IPS-20b (cell line): ENCODE data around the gene HECTD4.
"Not testable (repeated sequence)": the region's sequence is repeated elsewhere in the genome, so short reads cannot be mapped to it uniquely, and the experiment has no call there.

ENCODE experiments used
- H3K27ac ChIP-seq: one replicate; pipeline ENCODE4 v1.5.1; 2013; ENCODE audit warnings: low read length
- H3K27me3 ChIP-seq: 2 replicates; pipeline ENCODE4 v1.6.1; 2013; ENCODE audit warnings: mild to moderate bottlenecking, low read length, inconsistent platforms; ENCODE audit not compliant: insufficient read depth
- H3K36me3 ChIP-seq: 2 replicates; pipeline ENCODE4 v1.6.1; 2013; ENCODE audit warnings: low read depth, mild to moderate bottlenecking, inconsistent platforms, low read length, moderate library complexity; ENCODE audit not compliant: insufficient read depth
- H3K4me1 ChIP-seq: 2 replicates; pipeline ENCODE4 v1.6.1; 2013; ENCODE audit warnings: mild to moderate bottlenecking, control low read depth, inconsistent platforms, low read length, moderate library complexity; ENCODE audit not compliant: insufficient read depth
- H3K4me3 ChIP-seq: 2 replicates; pipeline ENCODE4 v1.5.1; 2013; ENCODE audit warnings: mild to moderate bottlenecking, low read length, inconsistent platforms
- H3K9ac ChIP-seq: 2 replicates; pipeline ENCODE4 v1.6.1; 2013; ENCODE audit warnings: low read depth, mild to moderate bottlenecking, inconsistent platforms, low read length, moderate library complexity
- H3K9me3 ChIP-seq: 2 replicates; pipeline ENCODE4 v1.6.1; 2013; ENCODE audit warnings: mild to moderate bottlenecking, low read depth, low read length, inconsistent platforms; ENCODE audit not compliant: insufficient read depth

The HECTD4 gene

DNA sequence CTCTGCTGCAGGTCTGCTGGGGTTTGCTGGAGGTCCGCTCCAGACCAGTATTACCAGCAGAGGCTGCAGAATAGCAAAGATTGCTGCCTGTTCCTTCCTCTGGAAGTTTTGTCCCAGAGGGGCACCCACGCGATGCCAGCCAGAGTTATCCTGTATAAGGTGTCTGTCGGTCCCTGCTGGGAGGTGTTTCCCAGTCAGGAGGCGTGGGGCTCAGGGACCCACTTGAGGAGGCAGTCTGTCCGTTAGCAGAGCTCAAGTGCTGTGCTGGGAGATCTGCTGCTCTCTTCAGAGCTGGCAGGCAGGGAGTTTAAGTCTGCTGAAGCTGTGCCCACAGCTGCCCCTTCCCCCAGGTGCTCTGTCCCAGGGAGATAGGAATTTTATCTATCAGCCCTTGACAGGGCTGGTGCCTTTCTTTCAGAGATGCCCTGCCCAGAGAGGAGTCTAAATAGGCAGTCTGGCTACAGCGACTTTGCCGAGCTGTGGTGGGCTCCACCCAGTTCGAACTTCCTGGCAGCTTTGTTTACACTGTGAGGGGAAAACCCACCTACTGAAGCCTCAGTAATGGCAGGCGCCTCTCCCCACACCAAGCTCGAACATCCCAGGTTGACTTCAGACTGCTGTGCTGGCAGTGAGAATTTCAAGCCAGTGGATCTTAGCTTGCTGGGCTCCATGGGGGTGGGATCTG, 223.6 kb downstream of the HECTD4 start:
- H3K4me3 ChIP-seq, H3K9me3 ChIP-seq, H3K9ac ChIP-seq, H3K4me1 ChIP-seq, H3K27ac ChIP-seq, H3K27me3 ChIP-seq: not testable (repeated sequence)
- peaks cover 40% of the 10 kb centered on the region for H3K36me3 ChIP-seq

DNA sequence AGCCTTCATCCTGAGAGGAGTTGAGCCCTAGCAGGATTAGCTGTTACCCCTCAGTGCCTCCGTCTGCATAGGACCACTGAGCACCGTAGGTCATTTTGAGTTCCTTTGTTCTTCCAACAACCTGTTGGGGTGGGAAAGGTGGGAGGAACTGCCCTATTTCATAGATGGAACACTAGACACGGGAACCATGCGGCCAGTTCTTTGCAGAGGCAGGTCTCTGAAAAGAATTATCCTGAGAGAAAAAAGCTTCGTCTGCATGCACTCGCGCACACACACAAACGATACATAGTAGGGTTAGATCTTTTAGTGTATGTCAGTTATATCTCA, 228.4 kb downstream of the HECTD4 start:
- Histone ChIP-seq H3K4me1 (no peaks in the 10 kb centered on the region), H3K27me3 (no peaks in the 10 kb centered on the region), H3K36me3 (peaks cover 53% of the 10 kb centered on the region), H3K9ac (no peak overlapping the region), H3K27ac (no peak overlapping the region), H3K4me3 (no peak overlapping the region), H3K9me3 (no peaks in the 10 kb centered on the region)

DNA sequence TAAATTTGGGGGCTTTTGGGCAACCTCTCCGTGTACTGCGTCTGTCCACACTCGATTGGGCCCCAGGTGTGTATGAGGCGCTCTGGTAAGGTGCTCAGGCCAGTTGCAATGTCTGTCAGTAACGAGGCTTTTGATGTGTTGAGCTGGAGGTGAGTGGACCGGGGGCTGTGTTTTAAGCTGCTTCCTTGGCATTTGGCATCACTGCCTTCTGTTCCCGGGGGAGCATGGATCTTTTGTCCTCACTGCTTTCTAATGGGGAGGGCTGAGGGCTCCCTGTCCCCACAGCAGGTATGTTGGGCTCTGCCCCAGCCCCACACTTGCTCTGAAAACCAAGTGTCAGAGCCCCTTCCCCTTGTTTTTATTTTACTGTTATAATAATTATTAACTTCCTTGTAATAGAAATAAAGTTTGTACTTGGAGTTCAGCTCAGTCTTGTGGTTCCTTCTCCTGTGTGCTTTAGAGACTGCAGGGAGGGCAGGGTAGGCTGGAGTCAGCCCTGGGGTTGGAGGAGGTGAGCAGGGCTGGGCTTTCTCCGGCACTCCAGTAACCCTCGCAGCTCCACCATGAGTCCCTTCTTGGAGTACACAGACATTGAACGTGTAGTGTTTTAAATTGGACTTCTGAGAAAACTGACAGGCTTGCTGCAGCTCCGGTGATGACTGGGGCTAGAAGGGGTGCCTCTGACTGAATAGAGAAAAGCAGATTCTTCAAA, 228.9 kb downstream of the HECTD4 start:
- H3K9me3 ChIP-seq, result no peaks in the 10 kb centered on the region
- H3K27ac ChIP-seq, result no peak overlapping the region
- H3K4me1 ChIP-seq, result no peaks in the 10 kb centered on the region
- H3K4me3 ChIP-seq, result no peak overlapping the region
- no peak overlapping the region for H3K9ac ChIP-seq
- no peaks in the 10 kb centered on the region for H3K27me3 ChIP-seq
- peaks cover 58% of the 10 kb centered on the region for H3K36me3 ChIP-seq

DNA sequence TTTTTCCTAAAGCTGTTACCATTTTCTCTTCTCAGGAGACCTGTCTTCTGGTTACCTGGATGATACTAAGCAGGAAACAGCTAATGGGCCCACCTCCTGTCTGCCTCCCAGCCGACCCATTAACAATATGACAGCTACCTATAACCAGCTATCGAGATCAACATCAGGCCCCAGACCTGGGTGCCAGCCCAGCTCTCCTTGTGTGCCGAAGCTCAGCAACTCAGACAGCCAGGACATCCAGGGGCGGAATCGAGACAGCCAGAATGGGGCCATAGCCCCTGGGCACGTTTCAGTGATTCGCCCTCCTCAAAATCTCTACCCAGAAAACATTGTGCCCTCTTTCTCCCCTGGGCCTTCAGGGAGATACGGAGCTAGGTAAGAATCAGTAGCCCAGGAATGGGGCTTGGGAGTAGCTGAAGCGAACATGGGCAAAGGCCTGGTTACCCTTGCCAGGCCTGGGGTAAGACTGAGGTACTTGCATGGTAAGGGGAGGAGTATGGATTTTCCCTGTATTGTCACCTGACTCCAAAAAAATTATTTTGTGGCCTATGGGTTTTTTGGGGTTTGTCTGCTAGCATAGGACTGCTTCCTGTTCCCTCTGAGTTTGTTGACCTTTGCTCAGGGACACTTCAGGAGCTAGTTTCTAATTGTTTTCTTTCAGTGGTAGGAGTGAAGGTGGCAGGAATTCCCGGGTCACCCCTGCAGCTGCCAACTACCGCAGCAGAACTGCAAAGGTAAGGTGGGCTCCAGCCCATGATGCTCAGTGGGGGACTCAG, 230.3 kb downstream of the HECTD4 start:
- Histone ChIP-seq H3K4me3 (no peak overlapping the region), H3K9ac (no peak overlapping the region), H3K27ac (no peak overlapping the region), H3K36me3 (peaks cover 64% of the 10 kb centered on the region), H3K9me3 (no peaks in the 10 kb centered on the region), H3K27me3 (no peaks in the 10 kb centered on the region), H3K4me1 (no peaks in the 10 kb centered on the region)

DNA sequence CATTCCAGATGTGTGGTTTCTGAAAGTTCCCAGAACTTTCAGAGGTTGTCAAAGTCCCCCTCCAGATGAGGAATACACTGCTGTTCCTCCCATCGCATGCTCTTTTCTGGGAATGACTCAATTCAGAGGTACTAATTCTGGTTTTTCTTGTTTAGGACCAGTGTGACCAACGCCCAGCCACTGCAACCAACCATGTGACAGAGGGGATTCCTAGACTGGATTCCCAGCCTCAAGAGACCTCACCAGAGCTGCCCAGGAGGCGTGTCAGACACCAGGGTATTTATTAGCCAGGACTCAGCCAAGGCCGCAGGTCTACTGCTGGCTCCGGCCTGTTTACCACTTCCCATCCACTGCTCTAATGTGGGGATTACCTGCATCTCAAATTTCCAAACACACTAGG, 232.6 kb downstream of the HECTD4 start:
- Histone ChIP-seq H3K27me3 (no peaks in the 10 kb centered on the region), H3K27ac (no peak overlapping the region), H3K4me1 (no peaks in the 10 kb centered on the region), H3K4me3 (no peak overlapping the region), H3K9me3 (no peaks in the 10 kb centered on the region), H3K9ac (no peak overlapping the region), H3K36me3 (peaks cover 82% of the 10 kb centered on the region)

DNA sequence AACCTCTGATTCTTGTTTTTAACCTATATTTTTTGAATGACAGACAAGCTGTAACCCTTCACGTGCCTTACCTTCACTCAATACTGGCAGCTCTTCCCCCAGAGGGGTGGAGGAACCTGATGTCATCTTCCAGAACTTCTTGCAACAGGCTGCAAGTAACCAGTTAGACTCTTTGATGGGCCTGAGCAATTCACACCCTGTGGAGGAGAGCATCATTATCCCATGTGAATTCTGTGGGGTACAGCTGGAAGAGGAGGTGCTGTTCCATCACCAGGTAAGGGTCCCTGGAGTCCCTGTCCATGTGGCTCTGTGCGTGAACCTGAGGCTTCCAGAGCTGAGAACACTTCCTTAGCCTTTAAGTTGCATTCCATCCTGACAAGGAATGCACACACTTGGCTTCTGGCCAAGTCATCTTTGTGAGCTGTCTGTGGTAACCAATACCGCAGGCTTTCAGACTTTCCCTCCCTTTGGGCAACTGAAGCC, 234.2 kb downstream of the HECTD4 start:
- H3K27ac ChIP-seq, result no peak overlapping the region
- H3K27me3 ChIP-seq, result no peaks in the 10 kb centered on the region
- H3K9ac ChIP-seq, result no peak overlapping the region
- H3K36me3 ChIP-seq, result peaks cover 82% of the 10 kb centered on the region
- no peak overlapping the region for H3K4me3 ChIP-seq
- H3K4me1 ChIP-seq, result no peaks in the 10 kb centered on the region
- no peaks in the 10 kb centered on the region for H3K9me3 ChIP-seq

DNA sequence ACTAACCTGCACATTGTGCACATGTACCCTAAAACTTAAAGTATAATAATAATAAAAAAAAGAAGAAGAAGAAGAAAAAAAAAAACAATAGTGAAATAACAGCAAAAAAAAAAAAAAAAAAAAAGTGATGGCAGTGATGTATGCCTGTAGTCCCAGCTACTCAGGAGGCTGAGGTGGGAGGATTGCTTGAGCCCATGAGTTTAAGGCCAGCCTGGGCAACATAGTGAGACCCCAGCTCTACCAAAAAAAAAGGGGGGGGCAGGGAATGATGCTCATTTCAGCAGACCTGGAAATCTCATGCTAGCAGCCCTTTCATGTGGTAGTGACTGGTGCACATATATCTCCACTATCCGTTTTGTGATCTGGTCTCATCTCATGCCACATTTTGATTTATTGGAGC, 236.1 kb downstream of the HECTD4 start:
- no peaks in the 10 kb centered on the region for H3K27me3 ChIP-seq
- H3K9me3 ChIP-seq, result no peaks in the 10 kb centered on the region
- no peaks in the 10 kb centered on the region for H3K4me1 ChIP-seq
- H3K27ac ChIP-seq, result no peak overlapping the region
- no peak overlapping the region for H3K9ac ChIP-seq
- peaks cover 78% of the 10 kb centered on the region for H3K36me3 ChIP-seq
- no peak overlapping the region for H3K4me3 ChIP-seq

DNA sequence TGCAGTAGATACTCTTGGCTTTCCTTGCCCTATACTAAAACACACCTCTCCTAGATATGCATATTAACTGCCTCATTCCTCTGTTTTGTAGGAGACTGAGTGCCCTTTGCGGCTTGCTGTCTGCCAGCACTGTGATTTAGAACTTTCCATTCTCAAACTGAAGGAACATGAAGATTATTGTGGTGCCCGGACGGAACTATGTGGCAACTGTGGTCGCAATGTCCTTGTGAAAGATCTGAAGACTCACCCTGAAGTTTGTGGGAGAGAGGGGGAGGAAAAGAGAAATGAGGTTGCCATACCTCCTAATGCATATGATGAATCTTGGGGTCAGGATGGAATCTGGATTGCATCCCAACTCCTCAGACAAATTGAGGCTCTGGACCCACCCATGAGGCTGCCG, 241.5 kb downstream of the HECTD4 start:
- Histone ChIP-seq H3K27me3 (no peaks in the 10 kb centered on the region), H3K4me3 (no peak overlapping the region), H3K36me3 (peaks cover 70% of the 10 kb centered on the region), H3K27ac (no peak overlapping the region), H3K9me3 (no peaks in the 10 kb centered on the region), H3K9ac (no peak overlapping the region), H3K4me1 (no peaks in the 10 kb centered on the region)

DNA sequence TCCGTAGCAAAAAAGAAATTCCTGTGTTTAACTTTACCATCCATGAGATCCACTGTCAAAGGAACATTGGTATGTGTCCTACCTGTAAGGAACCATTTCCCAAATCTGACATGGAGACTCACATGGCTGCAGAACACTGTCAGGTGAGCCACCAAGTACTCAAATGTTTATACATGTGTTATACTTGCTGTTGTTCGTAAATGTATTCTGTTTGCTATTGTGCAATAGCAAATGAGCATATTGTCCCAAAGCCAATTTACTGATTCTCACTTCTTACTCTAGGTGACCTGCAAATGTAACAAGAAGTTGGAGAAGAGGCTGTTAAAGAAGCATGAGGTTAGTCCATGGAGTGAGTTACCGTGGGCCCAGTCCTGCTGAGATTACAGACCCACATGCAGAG, 247.5 kb downstream of the HECTD4 start:
- Histone ChIP-seq H3K9me3 (no peaks in the 10 kb centered on the region), H3K4me3 (no peak overlapping the region), H3K36me3 (peaks cover 46% of the 10 kb centered on the region), H3K27me3 (no peaks in the 10 kb centered on the region), H3K27ac (no peak overlapping the region), H3K4me1 (no peaks in the 10 kb centered on the region), H3K9ac (no peak overlapping the region)

DNA sequence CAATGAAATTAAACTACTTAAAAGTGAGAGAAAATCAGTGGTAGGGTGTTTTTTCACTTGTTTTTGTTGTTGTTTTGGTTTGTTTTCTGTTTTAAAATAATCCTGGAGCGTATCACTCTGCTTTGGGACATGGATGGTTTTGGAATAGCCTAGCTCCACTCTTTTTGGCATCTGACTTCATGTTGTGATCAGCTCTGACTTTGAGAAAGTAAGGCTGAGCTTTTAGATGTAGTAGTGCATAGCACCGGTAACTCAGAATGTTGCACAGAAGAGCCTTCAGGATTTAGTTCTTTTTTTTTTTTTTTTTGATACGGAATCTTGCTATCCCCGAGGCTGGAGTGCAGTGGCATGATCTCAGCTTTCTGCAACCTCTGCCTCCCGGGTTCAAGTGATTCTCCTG, 248.8 kb downstream of the HECTD4 start:
- Histone ChIP-seq H3K36me3 (peaks cover 42% of the 10 kb centered on the region), H3K27me3 (no peaks in the 10 kb centered on the region), H3K9me3 (no peaks in the 10 kb centered on the region), H3K27ac (no peak overlapping the region), H3K4me3 (no peak overlapping the region), H3K9ac (no peak overlapping the region), H3K4me1 (no peaks in the 10 kb centered on the region)

DNA sequence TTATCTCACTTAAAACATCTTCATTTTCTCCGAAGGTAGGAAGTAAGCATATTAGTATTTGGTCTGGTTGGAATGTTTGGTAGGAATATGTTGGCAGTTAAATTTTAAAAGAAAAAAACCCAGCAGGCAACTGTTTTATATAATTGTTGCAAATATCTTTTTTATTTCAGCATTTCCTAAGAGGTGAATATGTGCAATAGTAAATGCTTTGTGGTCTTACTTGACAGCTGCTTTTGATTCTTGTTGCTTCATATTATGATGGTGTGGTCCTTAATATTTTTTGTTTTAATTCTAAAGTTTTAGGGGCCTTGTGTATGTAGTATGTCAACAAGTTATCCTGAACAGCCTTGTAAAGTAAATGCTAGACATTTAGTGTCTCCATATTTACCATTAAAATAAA, 250.5 kb downstream of the HECTD4 start:
- Histone ChIP-seq H3K27me3 (no peaks in the 10 kb centered on the region), H3K4me1 (no peaks in the 10 kb centered on the region), H3K9me3 (no peaks in the 10 kb centered on the region), H3K4me3 (no peak overlapping the region), H3K27ac (no peak overlapping the region), H3K9ac (no peak overlapping the region), H3K36me3 (peaks cover 31% of the 10 kb centered on the region)
